ENCODE results near the gene ADAM22. TPM values are rescaled to one million over a fixed set of nuclear protein-coding genes. Genes with fewer than 3 reads are reported as not detected.

Gene ADAM22
- total RNA-seq, 1 experiment from 2014 or later, result 7.1 TPM

- ChIA-PET POLR2A (ENCODE audit: low non-redundant PET) (no interaction called here), CTCF (no interaction called here)
- no peaks in the 10 kb centered on the region for H3K27me3 ChIP-seq (replicated peaks; ENCODE audit: insufficient read depth, low read depth, low read length, poor library complexity)
- no peak overlapping the region for H3K4me3 ChIP-seq (ENCODE audit: low read depth, low read length, poor library complexity, severe bottlenecking)
- H3K9me3 ChIP-seq (ENCODE audit: low read depth, low read length, poor library complexity, severe bottlenecking), result no peaks in the 10 kb centered on the region
- intact Hi-C loops (cut with micrococcal nuclease; ENCODE audit: unreplicated experiment), result no loop called here
- H3K36me3 ChIP-seq (ENCODE audit: insufficient read depth, low read length, poor library complexity, severe bottlenecking), result no peaks in the 10 kb centered on the region
- no peak for DNase-seq (ENCODE audit: low spot score)
- H3K4me1 ChIP-seq (ENCODE audit: insufficient read depth, low read length, poor library complexity, severe bottlenecking), result no peaks in the 10 kb centered on the region
- TF ChIP-seq CTCF (conservative IDR thresholded peaks at IDR 0.05; ENCODE audit: low read depth, low read length), result no peak
- no peak for TF ChIP-seq EZH2 (IDR thresholded peaks at IDR 0.05; ENCODE audit: borderline replicate concordance, low read depth, low read length, poor library complexity, severe bottlenecking)
- H3K27ac ChIP-seq (ENCODE audit: low read depth, low read length, poor library complexity, severe bottlenecking), result no peak overlapping the region
- no TSS peak for BruUV-seq (replicated peaks)
These were observed 299.8 kb downstream of the ADAM22 start for GRCh38 chr7:88233828-88234227.

DNA sequence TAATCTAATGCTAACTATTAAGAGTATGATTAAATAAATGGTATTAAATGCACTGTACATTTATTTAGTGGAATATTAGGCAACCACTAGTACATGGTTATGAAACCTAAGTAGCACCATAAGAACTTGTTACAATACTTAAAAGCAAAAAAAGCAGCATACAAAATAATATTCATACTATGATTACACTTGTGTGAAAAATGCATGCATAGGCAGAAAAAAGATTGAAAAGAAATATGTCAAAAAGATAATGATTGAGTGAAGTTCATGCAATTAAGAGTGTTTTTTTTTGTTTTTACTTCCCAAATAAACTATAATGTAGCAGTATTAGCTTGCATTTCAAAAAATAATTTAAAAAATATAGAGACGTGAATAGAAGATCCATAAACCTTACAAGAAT lies 305.8 kb downstream of the ADAM22 start:
- Histone ChIP-seq H3K9me3 (ENCODE audit: low read depth, low read length, poor library complexity, severe bottlenecking) (no peaks in the 10 kb centered on the region), H3K27me3 (replicated peaks; ENCODE audit: insufficient read depth, low read depth, low read length, poor library complexity) (no peaks in the 10 kb centered on the region), H3K4me1 (ENCODE audit: insufficient read depth, low read length, poor library complexity, severe bottlenecking) (no peaks in the 10 kb centered on the region), H3K4me3 (ENCODE audit: low read depth, low read length, poor library complexity, severe bottlenecking) (no peak overlapping the region), H3K36me3 (ENCODE audit: insufficient read depth, low read length, poor library complexity, severe bottlenecking) (no peaks in the 10 kb centered on the region), H3K27ac (ENCODE audit: low read depth, low read length, poor library complexity, severe bottlenecking) (no peak overlapping the region)
- TF ChIP-seq EZH2 (IDR thresholded peaks at IDR 0.05; ENCODE audit: borderline replicate concordance, low read depth, low read length, poor library complexity, severe bottlenecking) (no peak), CTCF (conservative IDR thresholded peaks at IDR 0.05; ENCODE audit: low read depth, low read length) (no peak)
- intact Hi-C loops (cut with micrococcal nuclease; ENCODE audit: unreplicated experiment), result loop anchor here (5.0 to 10.0 kb wide), 2 partner anchors 1377 to 1875 kb away; no protein-coding TSS in a partner anchor
- ChIA-PET POLR2A (ENCODE audit: low non-redundant PET) (no interaction called here), CTCF (no interaction called here)
- BruUV-seq (replicated peaks), result no TSS peak
- DNase-seq (ENCODE audit: low spot score), result no peak

GRCh38 chr7:88243345-88243909 lies 309.4 kb downstream of the ADAM22 start:
- DNase-seq (ENCODE audit: low spot score), result peak; percentile 52
- no TSS peak for BruUV-seq (replicated peaks)
- POLR2A ChIA-PET (ENCODE audit: low non-redundant PET), result interaction anchor here (0.6 kb wide), 1 partner anchor 122 kb away, joined by 3 read pairs; no protein-coding TSS in a partner anchor

More at GRCh38 chr7:88243345-88243909, 309.4 kb downstream of the ADAM22 start:
- H3K4me1 ChIP-seq (ENCODE audit: insufficient read depth, low read length, poor library complexity, severe bottlenecking), result no peaks in the 10 kb centered on the region
- H3K4me3 ChIP-seq (ENCODE audit: low read depth, low read length, poor library complexity, severe bottlenecking), result no peak overlapping the region
- H3K27ac ChIP-seq (ENCODE audit: low read depth, low read length, poor library complexity, severe bottlenecking), result no peak overlapping the region
- no peaks in the 10 kb centered on the region for H3K36me3 ChIP-seq (ENCODE audit: insufficient read depth, low read length, poor library complexity, severe bottlenecking)
- CTCF ChIA-PET, result interaction anchor here (0.8 to 1.1 kb wide), 4 partner anchors 23 to 1380 kb away, joined by 3 to 7 read pairs (median 6); partner anchors contain the start of gene SRI
- peaks cover 11% of the 10 kb centered on the region for H3K27me3 ChIP-seq (replicated peaks; ENCODE audit: insufficient read depth, low read depth, low read length, poor library complexity)
- H3K9me3 ChIP-seq (ENCODE audit: low read depth, low read length, poor library complexity, severe bottlenecking), result no peaks in the 10 kb centered on the region
- TF ChIP-seq EZH2 (IDR thresholded peaks at IDR 0.05; ENCODE audit: borderline replicate concordance, low read depth, low read length, poor library complexity, severe bottlenecking), result no peak
- peak; percentile 70 for TF ChIP-seq CTCF (conservative IDR thresholded peaks at IDR 0.05; ENCODE audit: low read depth, low read length)
- intact Hi-C loops (cut with micrococcal nuclease; ENCODE audit: unreplicated experiment), result loop anchor here (2.0 to 10.0 kb wide), 3 partner anchors 591 to 1871 kb away; no protein-coding TSS in a partner anchor

Measured in A673 (cell line).